OCI-LY1 (cell line): ENCODE data around the gene PSMA6.

Experiments used
- H2AFZ ChIP-seq: fragments of 200-600 bp; sonication (generic), shearing (Covaris generic); 2 replicates; pipeline ENCODE4 v1.6.0; 2014; ENCODE audit warnings: antibody characterized with exemption, mild to moderate bottlenecking, low read length
- H3F3A ChIP-seq: fragments of 200-600 bp; sonication (generic), shearing (Covaris generic); 2 replicates; pipeline ENCODE4 v1.6.0; 2014; ENCODE audit warnings: mild to moderate bottlenecking, antibody characterized with exemption, low read length, moderate library complexity; ENCODE audit not compliant: insufficient read depth
- H3K27ac ChIP-seq: fragments of 200-600 bp; sonication (generic); 2 replicates; pipeline ENCODE4 v1.5.1; 2014; ENCODE audit warnings: low read length, mixed run types, mild to moderate bottlenecking, low read depth; ENCODE audit not compliant: poor library complexity, severe bottlenecking
- H3K27me3 ChIP-seq: fragments of 200-600 bp; sonication (generic); 2 replicates; pipeline ENCODE4 v1.6.0; 2014; ENCODE audit warnings: antibody characterized with exemption, mild to moderate bottlenecking, low read length, moderate library complexity; ENCODE audit not compliant: insufficient read depth
- H3K36me3 ChIP-seq: fragments of 200-600 bp; sonication (generic); 2 replicates; pipeline ENCODE4 v1.6.1; 2014; ENCODE audit warnings: mild to moderate bottlenecking, antibody characterized with exemption, low read length, moderate library complexity, mixed read lengths; ENCODE audit not compliant: insufficient read depth
- H3K4me1 ChIP-seq: fragments of 200-600 bp; sonication (generic); 2 replicates; pipeline ENCODE4 v1.5.1; 2014; ENCODE audit warnings: mild to moderate bottlenecking, low read length, moderate library complexity; ENCODE audit not compliant: insufficient read depth, severe bottlenecking
- H3K4me2 ChIP-seq: fragments of 200-600 bp; sonication (generic), shearing (Covaris generic); 2 replicates; pipeline ENCODE4 v1.6.1; 2014; ENCODE audit warnings: low read length
- H3K4me3 ChIP-seq: fragments of 200-600 bp; sonication (generic); 2 replicates; pipeline ENCODE4 v1.5.1; 2014; ENCODE audit warnings: low read length, low read depth, mild to moderate bottlenecking, mixed read lengths; ENCODE audit not compliant: poor library complexity, severe bottlenecking
- H3K79me2 ChIP-seq: fragments of 200-600 bp; shearing (Covaris generic); 2 replicates; pipeline ENCODE4 v1.6.1; 2016; ENCODE audit warnings: mixed run types, low read length, mixed read lengths; ENCODE audit not compliant: insufficient read depth
- H3K9ac ChIP-seq: fragments of 200-600 bp; sonication (generic), shearing (Covaris generic); 2 replicates; pipeline ENCODE4 v1.6.1; 2014; ENCODE audit warnings: mild to moderate bottlenecking, low read length, mixed read lengths
- H3K9me2 ChIP-seq: fragments of 200-600 bp; sonication (generic), shearing (Covaris generic); 2 replicates; pipeline ENCODE4 v1.6.1; 2014; ENCODE audit warnings: low read depth, mild to moderate bottlenecking, low read length, mixed read lengths
- H3K9me3 ChIP-seq: fragments of 200-600 bp; shearing (Covaris generic); 2 replicates; pipeline ENCODE4 v1.6.1; 2014; ENCODE audit warnings: low read length, mixed read lengths
- H4K20me1 ChIP-seq: fragments of 200-600 bp; sonication (generic), shearing (Covaris generic); 2 replicates; pipeline ENCODE4 v1.6.0; 2016; ENCODE audit warnings: mild to moderate bottlenecking, low read length; ENCODE audit not compliant: insufficient read depth
- EZH2 ChIP-seq: fragments of 200-600 bp; sonication (generic), shearing (Covaris generic); IDR thresholded peaks from 2 replicates; pipeline ENCODE4 v1.8.0; 2017; ENCODE audit warnings: borderline replicate concordance, mixed run types, mild to moderate bottlenecking, antibody characterized with exemption, low read length, moderate library complexity, mixed read lengths
- TF ChIP-seq, protein P1 (sequence below): fragments of 200-600 bp; sonication (generic), shearing (Covaris generic); IDR thresholded peaks from 2 replicates; pipeline ENCODE4 v1.5.1; 2017; ENCODE audit warnings: mild to moderate bottlenecking, antibody characterized with exemption, low read length, moderate library complexity, mixed read lengths

PSMA6 gene

GRCh38 chr14:35254736-35255135, 37.4 kb upstream of the PSMA6 start:
- no peaks in the 10 kb centered on the region for H3K9me3 ChIP-seq
- no peak overlapping the region for H3K4me3 ChIP-seq
- H3F3A ChIP-seq, result no peaks in the 10 kb centered on the region; the same call in 1 of the 2 replicates
- no peak for TF ChIP-seq EZH2
- TF ChIP-seq, protein P1, sequence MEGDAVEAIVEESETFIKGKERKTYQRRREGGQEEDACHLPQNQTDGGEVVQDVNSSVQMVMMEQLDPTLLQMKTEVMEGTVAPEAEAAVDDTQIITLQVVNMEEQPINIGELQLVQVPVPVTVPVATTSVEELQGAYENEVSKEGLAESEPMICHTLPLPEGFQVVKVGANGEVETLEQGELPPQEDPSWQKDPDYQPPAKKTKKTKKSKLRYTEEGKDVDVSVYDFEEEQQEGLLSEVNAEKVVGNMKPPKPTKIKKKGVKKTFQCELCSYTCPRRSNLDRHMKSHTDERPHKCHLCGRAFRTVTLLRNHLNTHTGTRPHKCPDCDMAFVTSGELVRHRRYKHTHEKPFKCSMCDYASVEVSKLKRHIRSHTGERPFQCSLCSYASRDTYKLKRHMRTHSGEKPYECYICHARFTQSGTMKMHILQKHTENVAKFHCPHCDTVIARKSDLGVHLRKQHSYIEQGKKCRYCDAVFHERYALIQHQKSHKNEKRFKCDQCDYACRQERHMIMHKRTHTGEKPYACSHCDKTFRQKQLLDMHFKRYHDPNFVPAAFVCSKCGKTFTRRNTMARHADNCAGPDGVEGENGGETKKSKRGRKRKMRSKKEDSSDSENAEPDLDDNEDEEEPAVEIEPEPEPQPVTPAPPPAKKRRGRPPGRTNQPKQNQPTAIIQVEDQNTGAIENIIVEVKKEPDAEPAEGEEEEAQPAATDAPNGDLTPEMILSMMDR, result no peak
- H2AFZ ChIP-seq, result no peak overlapping the region
- H3K27ac ChIP-seq, result no peak overlapping the region
- H3K4me2 ChIP-seq, result no peak overlapping the region
- H3K27me3 ChIP-seq, result no peaks in the 10 kb centered on the region
- no peaks in the 10 kb centered on the region for H4K20me1 ChIP-seq
- no peaks in the 10 kb centered on the region for H3K79me2 ChIP-seq
- no peaks in the 10 kb centered on the region for H3K9me2 ChIP-seq
- no peaks in the 10 kb centered on the region for H3K36me3 ChIP-seq
- no peak overlapping the region for H3K9ac ChIP-seq
- no peaks in the 10 kb centered on the region for H3K4me1 ChIP-seq

DNA sequence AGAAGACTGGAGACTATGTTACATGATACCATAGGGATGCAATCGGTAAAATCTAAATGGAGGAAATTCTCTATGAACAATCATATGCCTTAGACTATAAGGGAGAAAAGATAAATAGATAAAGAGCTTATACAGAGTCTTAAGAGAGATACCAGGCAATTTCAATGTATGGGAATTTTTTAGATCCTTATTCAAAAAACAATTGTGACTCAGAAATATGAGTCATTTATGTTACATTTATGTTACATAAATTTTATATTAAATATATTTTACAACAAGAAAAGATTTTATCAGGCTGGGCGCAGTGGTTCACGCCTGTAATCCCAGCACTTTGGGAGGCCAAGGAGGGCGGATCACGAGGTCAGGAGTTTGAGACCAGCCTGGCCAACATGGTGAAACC, 36.5 kb upstream of the PSMA6 start:
- H3K4me3 ChIP-seq, result no peak overlapping the region
- TF ChIP-seq EZH2, result no peak
- TF ChIP-seq, protein P1, result no peak
- no peaks in the 10 kb centered on the region for H3K27me3 ChIP-seq
- H3F3A ChIP-seq, result no peaks in the 10 kb centered on the region; the same call in 1 of the 2 replicates
- no peak overlapping the region for H3K9ac ChIP-seq
- H4K20me1 ChIP-seq, result no peaks in the 10 kb centered on the region
- H3K9me3 ChIP-seq, result 0 out of 2 replicates have a peak, but pooled peaks cover 2% of the 10 kb centered on the region
- peaks cover 5% of the 10 kb centered on the region for H3K36me3 ChIP-seq
- H3K4me1 ChIP-seq, result no peaks in the 10 kb centered on the region
- no peak overlapping the region for H3K4me2 ChIP-seq
- no peaks in the 10 kb centered on the region for H3K79me2 ChIP-seq
- no peak overlapping the region for H3K27ac ChIP-seq
- H2AFZ ChIP-seq, result no peak overlapping the region
- no peaks in the 10 kb centered on the region for H3K9me2 ChIP-seq

GRCh38 chr14:35257809-35258208, 34.4 kb upstream of the PSMA6 start:
- no peak for TF ChIP-seq EZH2
- TF ChIP-seq, protein P1, result no peak
- H3K36me3 ChIP-seq, result peaks cover 9% of the 10 kb centered on the region
- H3K9me2 ChIP-seq, result no peaks in the 10 kb centered on the region
- no peaks in the 10 kb centered on the region for H4K20me1 ChIP-seq
- H3K4me2 ChIP-seq, result no peak overlapping the region
- 0 out of 2 replicates have a peak, but pooled peaks cover 4% of the 10 kb centered on the region for H3K9me3 ChIP-seq
- no peaks in the 10 kb centered on the region for H3K4me1 ChIP-seq
- H3K79me2 ChIP-seq, result no peaks in the 10 kb centered on the region
- no peak overlapping the region for H3K4me3 ChIP-seq
- no peaks in the 10 kb centered on the region; the same call in 1 of the 2 replicates for H3F3A ChIP-seq
- no peaks in the 10 kb centered on the region for H3K27me3 ChIP-seq
- H3K27ac ChIP-seq, result no peak overlapping the region
- no peak overlapping the region for H2AFZ ChIP-seq
- no peak overlapping the region for H3K9ac ChIP-seq
